GM08714 (cell line): Measurements from ENCODE around the gene UQCRH.
"Not testable (repeated sequence)": the region's sequence is repeated elsewhere in the genome, so short reads cannot be mapped to it uniquely, and the experiment has no call there.

Experiments used
- H3K4me3 ChIP-seq: fragments of 200-500 bp; sonication (Bioruptor generic); 2 replicates; pipeline ENCODE4 v1.5.1; 2014; ENCODE audit warnings: mild to moderate bottlenecking, low read length, inconsistent platforms
- ZNF274 ChIP-seq: IDR thresholded peaks from 2 replicates; pipeline ENCODE4 v1.6.1; 2012; ENCODE audit warnings: mild to moderate bottlenecking, low read depth, low read length

Gene UQCRH

DNA sequence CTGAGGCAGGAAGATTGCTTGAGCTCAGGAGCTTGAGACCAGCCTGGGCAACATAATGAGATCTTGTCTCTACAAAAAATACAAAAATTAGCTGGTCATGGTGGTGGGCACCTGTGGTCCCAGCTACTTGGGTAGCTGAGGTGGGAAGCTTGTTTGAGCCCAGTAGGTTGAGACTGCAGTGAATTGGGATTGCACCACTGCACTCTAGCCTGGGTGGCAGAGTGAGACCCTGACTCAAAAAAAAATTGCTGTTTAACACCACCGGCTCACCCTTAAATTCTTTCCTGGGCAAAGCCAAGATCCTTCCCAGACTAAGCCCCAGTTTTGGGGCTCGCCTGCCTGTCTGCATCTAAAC is 30.5 kb downstream of the UQCRH start:
- no peak for TF ChIP-seq ZNF274
- no peak overlapping the region; the same call in 1 of the 2 replicates for H3K4me3 ChIP-seq

- H3K4me3 ChIP-seq: no peak overlapping the region
- no peak for TF ChIP-seq ZNF274
These were observed 31.6 kb downstream of the UQCRH start for GRCh38 chr1:46335081-46335480.

DNA sequence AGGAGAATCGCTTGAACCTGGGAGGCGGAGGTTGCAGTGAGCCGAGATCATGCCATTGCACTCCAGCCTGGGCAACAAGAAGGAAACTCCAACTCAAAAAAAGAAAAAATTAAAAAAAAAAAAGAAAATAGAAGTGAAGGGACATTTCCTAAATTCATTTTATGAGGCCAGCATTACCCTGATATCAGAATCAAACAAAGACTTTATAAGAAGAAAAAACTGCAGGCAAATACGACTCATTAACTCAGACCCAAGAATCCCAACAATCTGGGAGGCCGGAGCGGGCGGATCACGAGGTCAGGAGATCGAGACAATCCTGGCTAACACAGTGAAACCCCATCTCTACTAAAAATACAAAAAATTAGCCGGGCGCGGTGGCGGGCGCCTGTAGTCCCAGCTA is 33.9 kb downstream of the UQCRH start:
- H3K4me3 ChIP-seq: not testable (repeated sequence)

GRCh38 chr1:46340404-46341221 is 37.1 kb downstream of the UQCRH start, which contains the start of gene NSUN4:
Gene NSUN4, plus strand, starts transcription at chr1:46340807. Its CDS starts 20 bp downstream, at chr1:46340827.
- peak within 1 kb of the TSS; percentile 69 for H3K4me3 ChIP-seq
- no peak for TF ChIP-seq ZNF274

DNA sequence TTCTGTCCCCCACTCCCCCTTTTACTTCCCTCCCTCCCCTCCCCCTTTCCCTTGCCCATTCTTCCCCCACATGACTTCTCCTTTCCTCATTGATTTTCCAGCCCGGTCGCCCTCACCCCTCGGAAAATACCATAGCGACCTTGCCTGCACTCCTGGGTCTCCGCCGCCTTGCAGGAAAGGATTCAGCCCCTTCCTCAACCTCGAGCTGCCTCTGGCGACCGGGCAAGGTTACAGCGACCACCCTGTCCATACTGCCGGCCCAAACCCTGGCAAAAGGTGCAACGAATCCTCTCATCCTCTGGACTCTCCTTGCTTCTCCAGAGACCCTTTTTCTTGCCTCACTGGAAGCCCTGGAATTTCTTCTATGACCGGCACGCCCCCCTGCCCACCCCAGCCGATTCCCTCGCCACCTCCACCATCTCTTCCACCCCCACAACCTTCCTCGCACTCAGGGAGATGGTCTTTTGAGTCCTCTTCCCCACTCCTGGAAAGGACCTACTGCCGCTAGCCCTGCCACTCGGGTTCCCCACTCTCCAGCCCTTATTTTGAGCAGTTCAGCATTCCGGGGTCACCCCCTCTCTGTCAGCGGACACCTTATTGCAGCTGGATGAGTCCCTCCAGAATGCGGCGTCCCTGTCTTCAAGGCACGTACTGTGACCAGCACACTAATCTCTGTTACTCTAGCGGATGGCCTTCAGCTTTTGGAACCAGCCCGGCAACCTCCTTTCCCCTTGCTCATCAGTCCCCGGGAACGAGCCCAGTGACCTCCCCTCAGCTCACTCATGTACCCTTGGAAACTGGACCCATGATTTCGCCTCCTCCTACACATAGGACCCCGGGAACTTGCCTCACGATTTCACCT is 38.0 kb downstream of the UQCRH start:
- peak overlapping the region; percentile 69 for H3K4me3 ChIP-seq
- TF ChIP-seq ZNF274: no peak

GRCh38 chr1:46342084-46342656 is 38.7 kb downstream of the UQCRH start:
- no peak overlapping the region; the same call in 1 of the 2 replicates for H3K4me3 ChIP-seq
- no peak for TF ChIP-seq ZNF274

- TF ChIP-seq ZNF274: no peak
- no peak overlapping the region for H3K4me3 ChIP-seq
These were observed 39.3 kb downstream of the UQCRH start for GRCh38 chr1:46342677-46343350.

- no peak for TF ChIP-seq ZNF274
- no peak overlapping the region for H3K4me3 ChIP-seq
These were observed 39.8 kb downstream of the UQCRH start for GRCh38 chr1:46343351-46343695.

- no peak overlapping the region for H3K4me3 ChIP-seq
- TF ChIP-seq ZNF274: no peak
These were observed 40.2 kb downstream of the UQCRH start for GRCh38 chr1:46343705-46344104.

- no peak for TF ChIP-seq ZNF274
- no peak overlapping the region for H3K4me3 ChIP-seq
These were observed 41.0 kb downstream of the UQCRH start for GRCh38 chr1:46344481-46344880.

DNA sequence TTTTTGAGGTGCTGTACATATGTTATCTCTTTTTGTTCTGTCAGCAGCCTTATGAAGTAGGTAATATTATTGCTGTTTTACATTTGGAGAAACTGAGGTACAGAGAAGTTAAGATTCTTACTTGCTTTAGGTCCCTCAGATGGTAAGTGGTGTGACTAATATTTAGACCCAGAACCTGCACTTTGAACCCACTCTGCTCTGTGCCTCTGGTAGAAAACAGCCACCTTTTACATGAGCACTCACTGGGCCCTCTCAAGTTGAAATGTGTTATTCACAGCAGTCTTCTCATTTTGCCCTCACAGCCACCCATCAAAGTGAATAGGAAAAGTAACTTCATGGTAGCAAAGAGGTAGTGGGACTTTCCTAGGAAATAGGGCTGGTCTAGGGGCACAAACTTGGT is 41.8 kb downstream of the UQCRH start:
- TF ChIP-seq ZNF274: no peak
- H3K4me3 ChIP-seq: no peak overlapping the region

- no peak for TF ChIP-seq ZNF274
- no peak overlapping the region for H3K4me3 ChIP-seq
These were observed 48.9 kb downstream of the UQCRH start for GRCh38 chr1:46352363-46352762.

GRCh38 chr1:46355920-46356319 is 52.4 kb downstream of the UQCRH start:
- not testable (repeated sequence) for H3K4me3 ChIP-seq

DNA sequence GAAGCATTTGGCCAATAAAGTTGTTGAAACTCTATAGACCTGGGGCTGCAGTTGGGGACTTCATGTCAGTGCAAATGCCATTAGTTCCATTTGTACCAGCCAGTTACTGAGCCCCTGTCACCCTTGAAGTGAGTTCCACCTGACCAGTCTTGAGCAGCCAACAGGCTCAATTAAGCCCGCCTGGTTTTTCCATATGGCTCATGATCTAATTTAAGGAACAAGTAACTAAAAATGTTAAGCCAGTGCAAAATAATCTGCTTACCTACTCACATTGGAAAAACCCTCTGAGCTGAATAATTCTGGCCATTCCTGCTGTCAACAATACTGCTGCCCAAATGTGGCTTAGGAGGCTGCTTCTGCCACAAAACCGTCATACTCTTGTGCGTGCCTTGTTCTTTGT is 58.7 kb downstream of the UQCRH start:
- H3K4me3 ChIP-seq: no peak overlapping the region
- no peak for TF ChIP-seq ZNF274
